NAMALWA (cell line): ENCODE data around the gene QSOX1.
A peak's percentile ranks its signal among the peaks of the same experiment; 100 is the strongest.

Experiments used
- DNase-seq: peaks from one replicate; pipeline ENCODE4 v3.0.0-alpha.2; 2015; ENCODE audit warnings: low spot score

QSOX1 gene

DNA sequence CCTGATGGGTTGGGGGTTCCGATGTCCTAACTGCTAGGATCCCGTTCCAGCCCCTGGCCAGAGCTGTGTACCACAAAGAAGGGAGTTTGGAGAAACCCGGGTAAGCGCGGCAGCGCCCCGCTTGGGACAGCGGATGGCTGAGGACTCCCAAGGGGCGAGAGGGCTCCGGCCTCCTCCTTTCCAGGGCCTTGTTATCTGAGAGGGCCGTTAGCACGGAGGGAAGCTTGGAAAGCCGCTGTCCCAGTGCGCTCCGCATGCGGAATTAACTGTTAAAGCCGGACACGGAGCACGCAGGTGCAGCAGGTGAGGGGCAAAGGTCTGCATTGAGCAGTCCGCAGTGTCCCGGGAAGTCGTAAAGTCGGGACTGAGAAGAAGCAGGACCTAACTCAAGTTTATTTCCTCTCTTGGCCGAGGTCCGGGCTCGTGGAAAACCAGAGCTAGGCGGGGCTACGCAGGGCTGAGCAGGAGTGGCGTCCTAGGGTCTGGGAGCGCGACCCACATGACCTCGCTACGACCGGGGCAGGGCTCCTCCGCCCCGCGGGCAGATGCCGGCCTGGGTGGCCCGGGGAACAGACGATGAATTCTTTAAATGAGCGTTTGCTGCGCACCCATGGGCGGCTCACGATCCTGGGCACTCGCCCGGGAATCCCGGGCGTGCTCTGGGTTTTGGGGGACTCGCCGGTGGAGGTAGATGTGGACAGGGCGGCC is 79.9 kb downstream of the QSOX1 start:
- DNase-seq: no peak

DNA sequence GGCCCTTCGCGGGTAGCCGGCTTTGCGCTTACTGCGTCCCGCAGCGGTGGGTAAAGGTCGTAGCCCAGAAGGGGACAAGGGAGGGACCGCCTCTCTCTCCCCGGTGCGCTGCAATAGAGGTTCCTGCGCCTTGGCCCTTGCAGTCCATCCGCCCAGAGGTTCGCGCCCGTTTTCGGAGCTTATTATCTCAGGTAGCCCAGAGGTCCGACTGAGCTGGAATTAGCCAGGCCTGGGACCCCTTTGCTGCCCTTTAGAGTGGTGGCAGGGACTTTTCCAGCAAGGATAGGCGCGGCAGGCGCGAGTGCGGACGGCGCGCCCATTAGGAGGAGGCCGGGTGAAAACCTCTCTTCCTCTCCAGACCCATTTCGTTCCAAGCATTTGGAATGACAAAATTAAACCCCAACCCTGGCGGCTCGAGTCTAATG is 80.4 kb downstream of the QSOX1 start:
- no peak for DNase-seq

DNA sequence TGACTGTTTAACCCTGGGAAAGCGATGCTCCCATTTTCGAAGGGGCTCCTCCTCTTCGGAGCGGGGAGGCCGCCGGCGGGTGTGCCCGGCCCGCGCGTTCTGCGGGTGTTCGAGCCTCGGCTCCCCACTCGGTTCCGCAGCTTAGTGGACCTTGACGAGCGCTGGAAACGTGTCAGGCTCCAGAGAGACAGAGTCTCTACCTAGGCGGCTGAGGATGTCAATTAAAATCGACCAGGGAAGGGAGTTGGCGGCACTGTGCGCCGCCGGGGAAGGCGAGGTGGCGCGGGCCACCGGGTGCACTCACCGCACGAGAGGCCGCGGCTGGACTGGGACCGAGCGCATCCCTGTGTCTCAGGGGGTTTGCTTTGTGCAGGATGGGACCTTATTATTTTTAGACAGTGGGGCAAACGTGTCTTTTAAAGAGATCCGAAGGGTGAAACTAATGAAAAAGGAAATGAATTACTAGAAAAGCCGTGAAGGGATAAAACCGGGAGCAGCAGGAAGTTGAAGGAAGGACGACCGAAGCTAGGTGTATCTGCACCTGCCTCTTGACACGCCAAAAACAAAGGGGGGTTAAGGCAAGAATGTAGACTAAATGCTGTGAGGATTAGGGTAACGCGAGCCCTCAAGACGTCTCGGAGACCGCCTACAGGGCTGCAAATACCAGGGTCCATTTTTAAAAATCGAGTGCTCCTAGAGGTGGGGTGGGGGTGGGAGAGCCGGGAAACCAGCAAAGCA is 81.0 kb downstream of the QSOX1 start:
- no peak for DNase-seq

DNA sequence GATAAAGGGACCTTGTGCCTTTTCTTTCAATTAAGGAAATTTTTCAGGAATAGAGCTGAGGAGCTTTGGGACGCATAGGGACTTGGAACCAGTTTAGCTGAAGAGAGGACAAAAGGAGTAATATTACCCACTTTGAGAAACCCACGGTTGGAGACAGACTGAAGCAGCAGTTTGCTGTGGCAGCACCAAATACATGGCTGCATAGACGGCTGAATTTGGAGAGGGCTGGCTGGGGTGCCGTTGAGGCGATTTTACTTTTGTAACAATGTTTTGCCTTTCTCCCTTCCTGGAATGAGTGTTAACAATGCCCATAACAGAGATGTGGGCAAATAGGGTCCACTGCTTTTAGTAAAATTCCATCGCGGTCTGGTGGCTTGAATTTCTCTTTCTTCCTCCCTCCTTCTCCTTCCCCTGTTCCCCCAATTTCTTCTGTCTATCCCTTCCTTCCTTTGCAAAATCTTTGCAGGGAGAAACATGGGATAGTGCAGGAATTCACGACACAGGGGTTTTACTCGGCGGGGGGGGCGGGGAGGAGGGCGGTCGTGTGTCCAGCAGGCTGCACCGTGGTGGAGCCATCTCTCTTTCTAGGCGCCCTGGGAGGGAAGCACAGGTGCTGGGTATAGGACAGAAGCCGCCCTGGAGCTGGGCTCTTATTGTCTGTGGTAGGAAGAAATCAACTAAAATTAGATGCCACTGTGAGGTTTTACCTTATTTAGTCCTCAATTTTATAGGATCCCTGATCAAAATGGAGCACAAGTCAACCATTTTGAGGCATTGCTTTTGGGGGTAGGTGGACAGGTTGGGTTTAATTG is 82.2 kb downstream of the QSOX1 start:
- no peak for DNase-seq

DNA sequence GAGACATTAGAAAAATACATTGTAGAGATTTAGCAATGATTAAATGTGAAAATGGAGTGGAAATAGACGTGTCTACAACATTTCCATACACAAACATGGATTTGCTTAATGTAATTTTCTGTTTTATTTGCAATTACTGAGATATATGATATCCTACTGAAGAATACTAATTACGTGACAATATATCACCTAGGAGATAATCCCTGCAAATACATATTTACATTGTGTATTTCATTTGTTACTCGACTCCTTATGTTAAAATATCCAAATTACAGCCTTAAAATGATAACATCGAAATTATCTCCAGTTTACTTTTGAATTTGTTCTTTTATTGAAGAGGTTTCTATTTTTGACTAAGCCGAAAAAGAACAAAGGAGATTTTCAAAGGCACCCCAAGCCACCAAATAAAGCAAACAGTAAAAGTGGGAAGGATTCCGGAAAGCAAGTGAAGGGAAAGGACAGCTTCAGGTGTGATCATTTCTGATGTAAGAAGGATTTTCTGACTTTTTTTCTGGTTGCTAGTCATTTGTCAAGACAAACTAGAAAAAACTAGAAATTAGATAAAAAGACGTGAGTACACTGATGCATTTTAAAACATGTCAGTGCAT is 83.3 kb downstream of the QSOX1 start:
- DNase-seq: no peak

DNA sequence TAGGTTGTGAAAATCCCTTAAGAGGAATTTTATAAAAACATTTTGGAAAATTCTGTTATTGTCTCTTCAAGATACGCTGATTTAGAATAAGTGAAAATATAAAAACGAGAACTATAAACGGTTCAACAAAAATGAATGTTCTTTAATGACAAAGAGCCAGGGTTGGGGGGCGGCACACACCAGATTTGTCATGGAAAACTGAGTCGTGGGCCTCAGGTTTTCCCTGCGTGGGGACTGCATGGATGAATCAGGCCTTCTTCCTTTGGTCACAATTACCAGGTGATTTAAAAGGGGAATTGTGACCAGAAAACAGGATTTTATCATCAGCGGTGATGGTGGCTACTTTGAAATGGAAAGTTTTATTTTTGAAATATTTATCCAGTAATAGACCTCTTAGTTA is 84.0 kb downstream of the QSOX1 start:
- no peak for DNase-seq

DNA sequence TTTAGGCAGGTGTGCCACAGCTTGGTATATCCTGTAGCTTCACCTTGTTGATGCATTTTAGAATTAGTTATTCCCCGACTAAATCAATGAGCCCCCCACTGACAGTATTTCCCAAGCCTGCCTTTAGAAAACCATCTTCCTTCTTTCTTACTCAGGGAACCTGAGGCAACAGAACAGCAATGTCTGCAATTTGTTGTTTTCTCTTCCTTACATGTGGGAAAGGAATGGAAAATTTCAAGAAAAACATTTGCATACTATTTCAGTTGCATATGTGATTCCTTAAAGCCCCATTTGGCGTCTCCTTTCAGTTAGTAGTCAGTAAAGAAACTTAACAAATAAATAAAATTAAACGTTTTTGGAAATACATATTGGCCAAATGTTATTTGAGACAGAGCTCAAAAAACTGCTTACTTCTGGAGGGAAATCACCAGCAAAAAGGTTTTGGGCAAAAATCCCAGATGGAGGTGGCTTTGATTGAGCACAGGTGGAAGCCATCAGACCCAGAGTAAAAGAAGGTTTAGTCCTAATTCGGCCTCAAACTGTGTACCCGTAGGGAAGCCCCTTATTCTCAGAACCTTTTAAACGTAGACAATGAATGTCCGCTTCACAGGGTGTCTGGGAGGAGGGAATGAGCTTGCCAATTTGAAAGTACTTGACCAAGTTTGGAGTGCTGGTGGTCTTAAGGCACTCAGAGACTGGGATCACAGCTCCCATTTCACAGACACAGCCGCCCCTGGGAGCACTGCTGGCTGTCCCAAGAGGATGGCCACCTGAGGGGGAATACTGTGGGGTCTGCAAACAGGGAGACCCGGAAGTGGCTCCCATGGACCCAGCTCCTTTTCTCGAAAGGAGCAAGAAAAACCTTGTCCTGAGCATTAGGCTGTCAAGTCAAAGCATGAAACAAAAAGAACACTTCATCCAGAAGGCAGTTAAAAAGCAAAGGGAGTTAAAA is 84.8 kb downstream of the QSOX1 start:
- DNase-seq: no peak

DNA sequence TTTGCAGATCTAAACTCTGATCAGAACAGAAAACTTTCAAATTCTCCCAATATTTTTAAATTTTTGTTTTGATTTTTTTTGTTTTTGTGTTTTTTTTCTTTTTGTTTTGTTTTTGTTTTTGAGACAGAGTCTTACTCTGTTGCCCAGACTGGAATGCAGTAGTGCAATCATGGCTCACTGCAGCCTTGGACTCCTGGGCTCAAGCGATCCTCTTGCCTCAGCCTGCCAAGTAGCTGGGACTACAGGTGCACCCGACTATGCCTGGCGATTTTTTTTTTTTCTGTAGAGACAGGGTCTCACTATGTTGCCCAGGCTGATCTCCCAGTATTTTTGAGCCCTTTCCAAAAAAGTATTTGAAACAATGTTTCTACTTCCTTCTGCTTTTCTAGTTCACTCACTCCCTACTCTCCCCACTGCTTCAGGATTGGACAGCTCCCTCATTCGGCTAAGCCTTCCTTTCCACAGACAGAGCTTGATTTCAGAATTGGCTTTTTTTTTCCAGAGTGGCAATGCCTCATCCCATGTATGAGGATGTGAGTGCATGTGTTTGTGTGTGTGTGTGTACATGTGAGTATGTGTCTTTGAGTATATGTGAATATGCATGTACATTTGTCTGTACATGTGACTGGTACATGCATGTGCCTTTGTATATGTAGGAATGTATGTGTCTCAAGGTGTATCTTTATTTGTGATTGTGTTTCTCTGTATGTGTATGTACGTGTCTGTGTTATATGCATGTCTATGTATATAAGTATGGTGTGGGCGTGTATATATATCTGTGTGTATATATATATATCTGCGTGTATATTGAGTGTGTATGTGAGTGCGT is 87.3 kb downstream of the QSOX1 start:
- no peak for DNase-seq

DNA sequence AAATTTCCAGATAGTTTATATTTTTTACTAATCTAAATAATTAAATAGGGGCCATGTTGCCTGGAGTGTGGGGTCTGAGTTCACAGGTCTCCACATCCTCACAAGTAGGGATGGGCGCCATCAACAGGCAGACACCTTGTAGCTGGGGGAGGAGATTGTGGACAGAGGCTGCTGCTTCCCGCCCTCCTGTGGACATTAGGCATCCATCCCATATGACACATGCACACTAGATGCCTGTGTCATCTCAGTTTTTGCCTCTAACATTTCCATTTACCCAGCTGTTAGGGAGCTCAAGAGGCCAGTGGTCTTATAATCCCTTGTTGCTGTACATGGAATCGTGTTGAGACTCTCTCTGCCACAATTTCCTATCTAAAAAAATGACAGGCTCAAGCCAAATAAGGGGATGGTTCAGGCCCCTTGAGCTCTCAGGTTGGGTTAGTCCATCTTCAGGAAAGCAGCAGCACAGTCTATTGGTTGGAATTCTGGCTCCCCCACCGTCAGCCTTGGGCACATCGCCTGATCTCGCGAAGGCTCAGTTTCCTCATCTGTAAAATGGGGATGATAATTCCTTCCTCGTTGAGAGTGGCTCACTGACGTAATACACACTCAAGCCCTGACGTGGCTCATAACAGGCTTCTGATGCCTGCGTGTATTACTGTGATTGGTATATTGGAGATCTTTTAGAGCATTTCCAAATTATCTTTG is 89.0 kb downstream of the QSOX1 start:
- no peak for DNase-seq

DNA sequence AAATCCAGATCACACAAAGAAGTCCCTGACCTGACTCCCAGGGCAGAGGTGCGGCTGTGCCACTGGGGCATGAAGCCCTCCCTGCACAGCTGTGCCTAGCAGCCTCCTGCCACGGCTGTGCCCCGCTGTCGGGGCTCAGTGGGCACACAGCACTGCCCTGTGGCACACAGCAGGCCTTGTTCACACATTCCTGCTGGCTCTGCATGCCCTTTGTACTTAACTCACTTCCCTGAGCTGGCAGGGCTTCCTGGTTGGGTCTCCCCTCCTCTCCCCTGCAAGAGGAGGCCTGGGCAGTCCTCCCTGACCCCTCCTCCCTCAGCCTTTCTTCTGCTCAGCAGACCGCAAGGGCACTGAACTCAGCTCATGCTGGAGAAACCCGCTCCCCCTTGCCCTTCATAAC is 90.2 kb downstream of the QSOX1 start:
- DNase-seq: no peak

DNA sequence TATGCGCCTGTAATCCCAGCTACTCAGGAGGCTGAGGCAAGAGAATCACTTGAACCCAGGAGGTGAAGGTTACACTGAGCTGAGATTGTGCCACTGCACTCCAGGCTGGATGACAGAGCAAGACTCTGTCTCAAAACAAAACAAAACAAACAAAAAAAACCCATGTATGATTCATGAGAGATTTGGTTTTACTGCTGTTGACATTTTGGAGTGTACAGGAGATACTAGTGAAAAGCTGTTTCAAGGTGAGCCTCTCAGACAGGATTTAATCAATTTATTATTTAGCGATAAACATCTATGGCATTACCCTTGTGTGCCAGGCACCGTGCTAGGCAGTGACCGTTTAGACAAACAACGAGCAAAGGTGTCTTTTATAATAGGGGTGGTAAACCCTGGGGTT is 91.9 kb downstream of the QSOX1 start:
- DNase-seq: no peak

DNA sequence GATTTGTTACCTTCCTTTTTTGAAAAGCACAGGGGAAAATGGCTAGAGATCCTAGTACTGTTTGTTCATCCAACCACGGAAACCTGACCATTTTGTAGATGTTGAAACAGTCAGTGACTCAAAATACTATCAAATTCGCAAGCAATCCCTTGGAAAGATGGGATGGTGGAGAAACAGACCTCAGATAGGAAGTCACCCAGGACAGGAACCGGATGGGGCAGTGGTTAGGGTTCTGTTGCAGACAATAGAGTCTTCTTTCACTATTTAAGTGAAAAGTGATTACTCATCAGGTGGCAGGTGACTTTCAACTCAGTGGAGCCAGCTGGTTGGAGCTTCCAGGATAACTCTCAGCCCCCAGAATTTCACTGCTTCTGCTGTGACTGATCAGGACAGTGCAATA is 92.4 kb downstream of the QSOX1 start:
- DNase-seq: no peak

DNA sequence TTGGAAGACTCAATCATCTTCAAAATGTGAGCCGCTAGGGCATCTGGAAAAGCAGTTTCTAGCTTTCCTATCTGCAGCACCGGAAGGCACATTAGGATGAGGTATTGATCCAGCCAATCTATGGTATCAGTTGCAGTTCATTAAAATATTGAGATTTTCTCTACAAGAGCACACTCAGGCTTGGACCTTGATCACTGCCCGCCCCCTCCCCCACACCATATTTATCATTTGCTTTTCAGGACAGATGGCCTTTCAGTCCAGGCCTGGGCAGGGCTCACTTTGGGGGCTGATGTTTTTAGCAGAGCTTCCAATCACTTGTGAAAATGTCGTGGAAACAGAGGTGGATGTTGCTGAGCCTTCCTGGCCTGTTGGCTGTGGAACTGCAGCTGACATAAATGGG is 92.9 kb downstream of the QSOX1 start:
- DNase-seq: no peak

DNA sequence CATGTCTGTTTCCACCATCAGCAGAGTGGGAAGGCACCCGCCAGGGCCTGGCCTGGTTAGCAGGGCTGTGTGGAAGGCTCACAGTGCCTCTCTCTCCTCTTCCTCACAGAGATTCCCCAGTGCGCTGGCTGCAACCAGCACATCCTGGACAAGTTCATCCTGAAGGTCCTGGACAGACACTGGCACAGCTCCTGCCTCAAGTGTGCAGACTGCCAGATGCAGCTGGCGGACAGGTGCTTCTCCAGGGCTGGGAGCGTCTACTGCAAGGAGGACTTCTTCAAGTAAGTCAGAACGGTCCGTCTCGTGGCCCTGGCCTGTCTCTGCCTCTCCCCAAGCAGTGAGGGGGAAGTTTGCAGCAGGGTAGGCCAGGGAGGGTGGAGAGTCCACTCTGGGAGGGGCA is 93.5 kb downstream of the QSOX1 start:
- DNase-seq: no peak

DNA sequence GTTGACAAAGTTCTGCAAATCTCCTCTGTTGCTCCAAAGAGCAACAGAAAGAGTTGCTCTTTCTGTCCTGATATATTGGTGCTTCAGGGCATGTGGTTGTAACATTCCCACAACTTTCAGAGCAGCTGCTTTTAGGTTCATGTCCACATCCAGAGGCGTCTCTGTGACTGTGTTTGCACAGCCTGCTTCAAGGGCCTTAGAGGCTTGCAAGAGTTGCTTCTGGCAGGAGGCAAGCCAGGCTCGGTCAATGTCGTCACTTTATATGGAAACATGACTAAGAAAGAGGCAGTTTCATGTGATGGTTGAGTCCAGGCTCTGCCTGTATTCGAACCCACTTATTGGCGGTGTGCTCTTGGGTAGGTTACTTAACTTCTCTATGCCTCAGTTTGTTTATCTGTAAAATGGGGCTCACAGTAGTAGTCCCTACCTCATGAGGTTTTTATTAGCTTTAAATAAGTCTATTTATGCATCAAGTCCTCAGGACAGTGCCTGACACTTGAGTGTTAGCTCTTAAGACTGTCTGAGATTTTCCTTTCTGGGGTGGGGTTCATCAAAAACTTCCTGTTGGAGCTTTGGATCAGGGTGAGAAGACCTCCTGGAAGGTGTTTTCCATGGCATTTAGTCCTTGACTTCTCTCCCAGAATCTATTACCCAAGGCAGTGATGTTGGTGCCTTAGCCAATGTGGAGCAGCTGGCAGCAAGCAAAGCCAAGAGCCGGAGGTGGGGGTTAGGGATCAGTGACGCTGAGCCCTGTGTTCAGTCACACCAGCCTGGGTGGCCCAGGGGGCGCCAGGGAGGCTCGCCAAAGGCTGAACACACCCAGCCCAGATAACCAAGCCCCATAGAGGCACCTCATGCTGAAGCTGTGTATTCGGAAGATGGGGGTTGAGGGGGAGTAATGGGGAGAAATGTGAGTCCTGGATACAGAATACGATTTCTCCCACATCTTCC is 94.3 kb downstream of the QSOX1 start:
- DNase-seq: peak; percentile 58

DNA sequence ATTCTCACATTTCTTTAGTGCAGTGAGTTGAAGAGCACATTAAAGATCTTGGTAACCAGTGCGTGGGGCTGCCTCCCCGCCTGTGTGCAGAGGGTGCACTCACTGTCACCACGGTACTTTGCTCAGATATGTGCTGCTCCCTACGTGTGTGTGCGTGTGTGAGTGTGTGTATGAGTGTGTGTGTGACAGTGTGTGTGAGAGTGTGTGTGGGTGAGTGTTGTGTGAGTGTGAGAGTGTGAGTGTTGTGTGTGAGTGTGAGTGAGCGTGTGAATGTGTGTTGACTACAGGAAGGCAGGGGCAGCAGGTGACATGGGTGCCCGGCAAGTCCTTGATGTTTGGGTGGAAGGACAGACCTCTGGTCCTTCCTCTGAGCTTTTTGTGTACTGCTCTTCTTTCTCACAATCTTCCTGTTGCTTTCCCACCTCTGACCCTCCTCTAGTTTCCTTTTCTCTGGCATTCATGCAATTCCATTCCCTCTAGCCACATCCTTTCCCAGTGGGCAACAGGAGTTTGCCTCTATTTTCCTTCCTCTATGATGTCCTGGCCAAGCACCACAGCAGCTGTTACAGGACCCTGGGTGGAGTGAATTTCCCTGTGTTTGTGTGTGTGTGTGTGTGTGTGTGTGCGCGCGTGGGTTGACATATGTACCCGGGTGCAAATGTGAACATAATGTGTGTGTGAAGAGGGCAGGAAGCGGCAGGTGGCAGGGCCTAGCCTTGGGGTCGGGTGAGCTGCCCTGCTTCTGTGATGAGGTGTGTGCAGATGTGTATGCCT is 95.2 kb downstream of the QSOX1 start:
- no peak for DNase-seq

DNA sequence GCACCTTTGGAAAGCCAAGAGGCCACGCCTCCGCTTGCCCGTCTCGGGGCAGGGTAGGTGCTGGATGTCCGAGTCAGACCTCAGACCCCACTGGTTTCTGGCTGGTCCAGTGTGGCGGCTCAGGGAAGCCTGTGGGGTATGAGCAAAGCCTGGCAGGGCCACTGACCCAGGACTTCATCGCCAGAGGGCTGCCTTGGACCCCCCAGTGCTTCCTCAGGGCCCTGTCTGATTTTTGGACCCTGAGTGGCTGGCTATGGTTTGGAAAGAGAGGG is 95.8 kb downstream of the QSOX1 start:
- no peak for DNase-seq

DNA sequence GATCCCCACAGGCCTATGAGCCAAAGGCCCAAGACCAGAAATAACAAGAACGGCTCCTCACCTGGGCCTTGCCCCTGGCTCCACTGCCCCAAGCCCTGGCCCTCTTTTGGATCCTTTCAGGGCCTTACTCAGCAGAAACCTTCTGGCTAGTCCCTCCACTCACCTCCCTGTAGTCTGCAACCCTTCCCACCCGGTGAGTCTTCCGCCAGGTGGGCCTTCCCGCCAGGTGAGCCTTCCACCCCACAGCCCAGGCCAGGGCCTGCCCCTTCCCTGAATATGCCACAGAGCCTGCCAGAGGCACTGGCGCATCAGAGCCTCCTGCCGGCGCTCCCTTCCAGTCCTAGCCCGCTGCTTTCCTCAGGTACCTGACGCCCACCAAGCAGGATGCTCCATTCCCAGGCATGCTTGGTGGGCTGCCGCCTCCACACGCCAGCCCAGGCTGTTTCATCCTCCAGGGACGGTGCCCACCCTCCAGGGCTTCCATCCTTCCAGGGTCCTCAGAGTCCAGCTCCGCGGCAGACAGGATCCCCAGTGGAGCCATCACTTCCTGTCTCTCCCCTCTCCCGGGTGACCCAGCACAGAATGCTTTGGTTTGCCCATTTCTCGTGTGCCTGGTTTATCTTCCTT is 96.3 kb downstream of the QSOX1 start:
- DNase-seq: no peak
